Trophoblast cell (in vitro differentiated cells and primary cell): Measurements from ENCODE around the gene NCAM1.

Experiments used
- DNase-seq, 2 donors: peaks; one replicate each; pipeline ENCODE4 v3.0.0-alpha.2; 2016
- H2AFZ ChIP-seq: 2 replicates; pipeline ENCODE4 v1.6.1; 2013; ENCODE audit warnings: low read length, moderate library complexity, mild to moderate bottlenecking; ENCODE audit not compliant: insufficient read depth, poor library complexity
- H2AK5ac ChIP-seq: 2 replicates; pipeline ENCODE4 v1.6.1; 2013; ENCODE audit warnings: mild to moderate bottlenecking, low read length
- H2BK120ac ChIP-seq: 2 replicates; pipeline ENCODE4 v1.6.1; 2013; ENCODE audit warnings: low read length, mild to moderate bottlenecking, moderate library complexity; ENCODE audit not compliant: insufficient read depth, poor library complexity
- H2BK12ac ChIP-seq: 2 replicates; pipeline ENCODE4 v1.6.1; 2013; ENCODE audit warnings: mild to moderate bottlenecking, low read length, moderate library complexity
- H2BK5ac ChIP-seq: 2 replicates; pipeline ENCODE4 v1.6.1; 2013; ENCODE audit warnings: low read length, low read depth, moderate library complexity, mild to moderate bottlenecking; ENCODE audit not compliant: poor library complexity
- H3K14ac ChIP-seq: 2 replicates; pipeline ENCODE4 v1.6.1; 2013; ENCODE audit warnings: mild to moderate bottlenecking, low read length
- H3K18ac ChIP-seq: 2 replicates; pipeline ENCODE4 v1.6.1; 2013; ENCODE audit warnings: mild to moderate bottlenecking, low read length
- H3K23ac ChIP-seq: 2 replicates; pipeline ENCODE4 v1.6.1; 2013; ENCODE audit warnings: low read length
- H3K27ac ChIP-seq: 2 replicates; pipeline ENCODE4 v1.5.1; 2013; ENCODE audit warnings: low read depth, mild to moderate bottlenecking, inconsistent platforms, low read length, moderate library complexity
- H3K27me3 ChIP-seq: 2 replicates; pipeline ENCODE4 v1.6.1; 2013; ENCODE audit warnings: inconsistent platforms, mild to moderate bottlenecking, low read length, moderate library complexity; ENCODE audit not compliant: insufficient read depth
- H3K36me3 ChIP-seq, 2 experiments: 1 replicate in 1 of 2; 2 replicates in 1 of 2; pipeline ENCODE4 v1.6.1; 2013; ENCODE audit warnings: low read length in 2 of 2, mild to moderate bottlenecking in 2 of 2, moderate library complexity in 1 of 2; ENCODE audit not compliant: insufficient read depth in 2 of 2, control insufficient read depth in 1 of 2
- H3K4ac ChIP-seq: 2 replicates; pipeline ENCODE4 v1.6.1; 2013; ENCODE audit warnings: low read depth, mild to moderate bottlenecking, low read length, moderate library complexity
- H3K4me1 ChIP-seq, 2 experiments: 1 replicate in 1 of 2; 2 replicates in 1 of 2; pipeline ENCODE4 v1.6.1; 2013; ENCODE audit warnings: low read length in 2 of 2, mild to moderate bottlenecking in 2 of 2, moderate library complexity in 1 of 2; ENCODE audit not compliant: insufficient read depth in 2 of 2, control insufficient read depth in 1 of 2
- H3K4me2 ChIP-seq: 2 replicates; pipeline ENCODE4 v1.6.1; 2013; ENCODE audit warnings: inconsistent platforms, mild to moderate bottlenecking, low read length, moderate library complexity
- H3K4me3 ChIP-seq: 2 replicates; pipeline ENCODE4 v1.5.1; 2013; ENCODE audit warnings: mild to moderate bottlenecking, low read depth, low read length, inconsistent platforms
- H3K79me1 ChIP-seq: one replicate; pipeline ENCODE4 v1.6.1; 2013; ENCODE audit warnings: low read length
- H3K79me2 ChIP-seq: 2 replicates; pipeline ENCODE4 v1.6.1; 2013; ENCODE audit warnings: low read length, mild to moderate bottlenecking; ENCODE audit not compliant: control insufficient read depth, insufficient read depth, poor library complexity
- H3K9ac ChIP-seq: 2 replicates; pipeline ENCODE4 v1.6.1; 2013; ENCODE audit warnings: mild to moderate bottlenecking, low read length
- H3K9me3 ChIP-seq: 2 replicates; pipeline ENCODE4 v1.6.1; 2013; ENCODE audit warnings: low read depth, mild to moderate bottlenecking, control low read depth, inconsistent platforms, low read length; ENCODE audit not compliant: insufficient read depth
- H4K12ac ChIP-seq: 2 replicates; pipeline ENCODE4 v1.6.1; 2013; ENCODE audit warnings: low read depth, mild to moderate bottlenecking, low read length, moderate library complexity
- H4K8ac ChIP-seq: 2 replicates; pipeline ENCODE4 v1.6.1; 2013; ENCODE audit warnings: low read depth, mild to moderate bottlenecking, low read length, moderate library complexity
- H4K91ac ChIP-seq: one replicate; pipeline ENCODE4 v1.6.1; 2013; ENCODE audit warnings: low read depth, mild to moderate bottlenecking, low read length, moderate library complexity
- WGBS: extraction: QIAGEN DNeasy Blood & Tissue Kit; methylation state at CpG from one replicate; pipeline ENCODE4 v1.1.7; 2013; ENCODE audit warnings: missing lambda C conversion rate; ENCODE audit not compliant: insufficient read length, insufficient coverage; ENCODE audit errors: extremely low coverage; 5-methylcytosine and 5-hydroxymethylcytosine counted together

The NCAM1 gene

GRCh38 chr11:113255741-113256140 lies 294.5 kb downstream of the NCAM1 start:
- no peak for DNase-seq
- Histone ChIP-seq H3K4me1 (no peaks in the 10 kb centered on the region), H2BK12ac (no peak overlapping the region), H4K8ac (no peak overlapping the region), H3K23ac (no peak overlapping the region), H3K79me2 (no peaks in the 10 kb centered on the region), H2AK5ac (no peak overlapping the region), H3K18ac (no peak overlapping the region), H3K4me3 (no peak overlapping the region), H4K12ac (no peak overlapping the region), H4K91ac (no peak overlapping the region), H3K79me1 (no peaks in the 10 kb centered on the region), H3K4me2 (no peak overlapping the region), H2AFZ (no peak overlapping the region), H3K27me3 (no peaks in the 10 kb centered on the region), H3K9ac (peak overlapping the region; percentile 30), H3K27ac (no peak overlapping the region), H2BK120ac (no peak overlapping the region), H3K36me3 (no peaks in the 10 kb centered on the region), H2BK5ac (no peak overlapping the region), H3K9me3 (no peaks in the 10 kb centered on the region), H3K14ac (no peak overlapping the region), H3K4ac (no peak overlapping the region)
- WGBS = no CpG with 5 or more reads among the region's 6 CpGs

DNA sequence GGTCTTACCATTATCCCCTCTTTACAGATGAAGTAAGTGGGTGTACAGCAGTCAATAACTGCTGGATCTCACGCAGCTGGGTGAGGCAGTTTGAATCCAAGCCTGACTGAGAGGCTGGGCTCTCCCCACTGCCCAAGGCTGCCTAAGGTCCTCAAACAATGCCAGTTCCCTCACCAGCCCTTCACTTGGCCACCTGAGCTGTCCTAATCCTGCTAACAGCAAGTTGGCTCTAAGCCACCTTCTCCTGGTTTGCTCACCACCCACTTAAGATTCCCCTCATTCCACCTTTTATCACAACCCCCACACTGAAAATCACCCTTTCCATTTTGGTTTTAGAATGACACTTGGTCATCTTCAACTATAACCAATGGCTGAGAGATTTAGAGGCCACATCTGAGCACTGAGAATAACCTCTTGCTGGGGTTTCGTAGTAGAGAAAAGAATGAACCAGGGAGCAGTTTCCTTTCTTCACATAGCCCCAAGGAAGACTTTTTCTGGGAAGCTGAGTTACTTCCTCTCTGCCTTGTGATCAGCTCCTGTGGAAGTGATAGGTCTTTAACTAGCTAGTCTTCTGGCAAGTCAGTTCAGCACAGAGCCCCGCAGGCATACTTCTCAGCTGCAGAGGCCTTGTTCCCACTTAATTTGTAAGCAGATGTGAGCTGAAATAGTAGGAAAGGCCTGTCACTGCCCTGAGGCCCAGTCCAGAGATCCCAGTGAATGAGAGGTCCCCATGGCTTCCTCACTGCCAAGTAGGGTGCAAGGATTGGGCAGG lies 295.4 kb downstream of the NCAM1 start:
- H2BK12ac ChIP-seq = no peak overlapping the region
- no peaks in the 10 kb centered on the region for H3K27me3 ChIP-seq
- no peak overlapping the region for H3K4me3 ChIP-seq
- H4K8ac ChIP-seq = no peak overlapping the region
- H3K36me3 ChIP-seq = no peaks in the 10 kb centered on the region
- no peak overlapping the region for H4K91ac ChIP-seq
- no peak overlapping the region for H3K9ac ChIP-seq
- H3K4ac ChIP-seq = no peak overlapping the region
- no peaks in the 10 kb centered on the region for H3K79me2 ChIP-seq
- no peak overlapping the region for H3K18ac ChIP-seq
- H2BK120ac ChIP-seq = no peak overlapping the region
- H3K9me3 ChIP-seq = no peaks in the 10 kb centered on the region
- H3K23ac ChIP-seq = no peak overlapping the region
- no peak for DNase-seq
- H2BK5ac ChIP-seq = no peak overlapping the region
- no peak overlapping the region for H4K12ac ChIP-seq
- no peak overlapping the region for H2AFZ ChIP-seq
- H3K4me1 ChIP-seq = no peaks in the 10 kb centered on the region
- no CpG with 5 or more reads among the region's 3 CpGs for WGBS
- H3K27ac ChIP-seq = no peak overlapping the region
- no peak overlapping the region for H3K14ac ChIP-seq
- H2AK5ac ChIP-seq = no peak overlapping the region
- no peak overlapping the region for H3K4me2 ChIP-seq
- no peaks in the 10 kb centered on the region for H3K79me1 ChIP-seq

GRCh38 chr11:113260096-113260425 lies 298.8 kb downstream of the NCAM1 start:
- WGBS = no CpG with 5 or more reads among the region's 9 CpGs
- no peak overlapping the region for H3K18ac ChIP-seq
- H3K9ac ChIP-seq = no peak overlapping the region
- no peak overlapping the region for H4K8ac ChIP-seq
- H3K9me3 ChIP-seq = no peaks in the 10 kb centered on the region
- no peak overlapping the region for H2AK5ac ChIP-seq
- H3K23ac ChIP-seq = no peak overlapping the region
- no peak overlapping the region for H3K4me3 ChIP-seq
- no peak overlapping the region for H2BK120ac ChIP-seq
- H2BK5ac ChIP-seq = no peak overlapping the region
- H4K91ac ChIP-seq = no peak overlapping the region
- H4K12ac ChIP-seq = no peak overlapping the region
- no peaks in the 10 kb centered on the region for H3K79me1 ChIP-seq
- no peak overlapping the region for H3K4me2 ChIP-seq
- no peaks in the 10 kb centered on the region for H3K36me3 ChIP-seq
- no peak overlapping the region for H3K14ac ChIP-seq
- H3K79me2 ChIP-seq = no peaks in the 10 kb centered on the region
- H3K4ac ChIP-seq = no peak overlapping the region
- no peaks in the 10 kb centered on the region for H3K4me1 ChIP-seq
- H3K27ac ChIP-seq = no peak overlapping the region
- peak; percentile 85 to 89 for DNase-seq
- no peak overlapping the region for H2AFZ ChIP-seq
- H3K27me3 ChIP-seq = no peaks in the 10 kb centered on the region
- H2BK12ac ChIP-seq = no peak overlapping the region

DNA sequence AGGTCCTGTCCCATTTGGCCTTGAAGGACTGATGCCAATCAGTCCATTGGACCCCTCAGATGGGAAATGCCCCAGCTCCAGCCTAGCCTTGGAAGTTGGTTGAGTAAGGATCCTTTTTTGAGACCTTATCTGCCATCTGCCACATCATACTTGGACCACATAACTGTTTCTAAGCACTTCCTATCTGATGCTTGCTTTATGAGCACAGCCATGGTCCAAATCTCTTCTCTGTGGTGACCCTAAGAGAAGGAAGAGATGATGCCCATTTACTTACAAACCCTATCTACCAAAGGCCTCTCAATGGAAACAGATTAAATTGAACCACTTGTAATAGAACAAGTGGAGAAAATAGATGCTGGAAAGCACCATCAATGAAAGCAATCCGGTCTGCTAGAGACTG lies 299.3 kb downstream of the NCAM1 start:
- no peaks in the 10 kb centered on the region for H3K9me3 ChIP-seq
- H2BK120ac ChIP-seq = no peak overlapping the region
- H3K4me1 ChIP-seq = no peaks in the 10 kb centered on the region
- H3K18ac ChIP-seq = no peak overlapping the region
- H3K23ac ChIP-seq = no peak overlapping the region
- no peaks in the 10 kb centered on the region for H3K79me2 ChIP-seq
- H2BK5ac ChIP-seq = no peak overlapping the region
- no peak overlapping the region for H3K14ac ChIP-seq
- H3K27me3 ChIP-seq = no peaks in the 10 kb centered on the region
- H3K4me2 ChIP-seq = no peak overlapping the region
- no peak for DNase-seq
- no peak overlapping the region for H4K8ac ChIP-seq
- no peaks in the 10 kb centered on the region for H3K36me3 ChIP-seq
- H2AK5ac ChIP-seq = no peak overlapping the region
- H3K4me3 ChIP-seq = no peak overlapping the region
- no peak overlapping the region for H3K4ac ChIP-seq
- H3K9ac ChIP-seq = no peak overlapping the region
- no peaks in the 10 kb centered on the region for H3K79me1 ChIP-seq
- H4K91ac ChIP-seq = no peak overlapping the region
- H4K12ac ChIP-seq = no peak overlapping the region
- H3K27ac ChIP-seq = no peak overlapping the region
- no peak overlapping the region for H2BK12ac ChIP-seq
- no peak overlapping the region for H2AFZ ChIP-seq
- WGBS = no CpG with 5 or more reads among the region's 1 CpG
